ENCODE results near the gene SETBP1. TPM values are rescaled to one million over a fixed set of nuclear protein-coding genes. Genes with fewer than 3 reads are reported as not detected.

The SETBP1 gene
- total RNA-seq, 1 experiment from 2014 or later: 9.6 TPM

DNA sequence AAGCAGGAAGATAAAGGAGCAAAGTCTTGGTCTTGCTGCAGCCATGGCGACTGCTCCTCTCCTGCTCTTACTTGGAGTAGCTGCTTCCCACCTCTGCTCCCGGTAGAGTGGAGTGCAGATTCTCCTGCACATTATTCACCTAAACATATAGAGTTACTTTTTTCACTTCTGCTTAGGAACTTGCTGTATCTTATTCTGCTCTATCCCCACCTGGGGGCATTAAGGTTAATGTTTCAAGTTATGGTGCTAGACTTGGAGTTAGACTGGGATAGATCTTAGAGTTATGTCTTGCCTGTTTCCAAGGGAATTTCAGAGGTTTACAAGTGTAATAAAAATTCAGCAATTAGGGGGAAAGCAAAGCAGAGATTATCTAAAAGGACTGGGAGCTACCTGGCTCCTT is 144.2 kb downstream of the SETBP1 start:
- POLR2A ChIA-PET: no interaction called here
- H3K27ac Mint-ChIP-seq: no peak overlapping the region

More for the DNA sequence above, 144.2 kb downstream of the SETBP1 start:
- TF ChIP-seq TP53 (CRISPR knock-in tag; IDR thresholded peaks at IDR 0.05): no peak
- TF ChIP-seq, protein P1, sequence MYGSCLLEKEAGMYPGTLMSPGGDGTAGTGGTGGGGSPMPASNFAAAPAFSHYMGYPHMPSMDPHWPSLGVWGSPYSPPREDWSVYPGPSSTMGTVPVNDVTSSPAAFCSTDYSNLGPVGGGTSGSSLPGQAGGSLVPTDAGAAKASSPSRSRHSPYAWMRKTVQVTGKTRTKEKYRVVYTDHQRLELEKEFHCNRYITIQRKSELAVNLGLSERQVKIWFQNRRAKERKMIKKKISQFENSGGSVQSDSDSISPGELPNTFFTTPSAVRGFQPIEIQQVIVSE (CRISPR knock-in tag; IDR thresholded peaks at IDR 0.05; ENCODE audit: borderline replicate concordance): no peak
- no peak for TF ChIP-seq GRHL2 (CRISPR knock-in tag; IDR thresholded peaks at IDR 0.05; ENCODE audit: insufficient replicate concordance, severe bottlenecking)
- TF ChIP-seq, protein P2, sequence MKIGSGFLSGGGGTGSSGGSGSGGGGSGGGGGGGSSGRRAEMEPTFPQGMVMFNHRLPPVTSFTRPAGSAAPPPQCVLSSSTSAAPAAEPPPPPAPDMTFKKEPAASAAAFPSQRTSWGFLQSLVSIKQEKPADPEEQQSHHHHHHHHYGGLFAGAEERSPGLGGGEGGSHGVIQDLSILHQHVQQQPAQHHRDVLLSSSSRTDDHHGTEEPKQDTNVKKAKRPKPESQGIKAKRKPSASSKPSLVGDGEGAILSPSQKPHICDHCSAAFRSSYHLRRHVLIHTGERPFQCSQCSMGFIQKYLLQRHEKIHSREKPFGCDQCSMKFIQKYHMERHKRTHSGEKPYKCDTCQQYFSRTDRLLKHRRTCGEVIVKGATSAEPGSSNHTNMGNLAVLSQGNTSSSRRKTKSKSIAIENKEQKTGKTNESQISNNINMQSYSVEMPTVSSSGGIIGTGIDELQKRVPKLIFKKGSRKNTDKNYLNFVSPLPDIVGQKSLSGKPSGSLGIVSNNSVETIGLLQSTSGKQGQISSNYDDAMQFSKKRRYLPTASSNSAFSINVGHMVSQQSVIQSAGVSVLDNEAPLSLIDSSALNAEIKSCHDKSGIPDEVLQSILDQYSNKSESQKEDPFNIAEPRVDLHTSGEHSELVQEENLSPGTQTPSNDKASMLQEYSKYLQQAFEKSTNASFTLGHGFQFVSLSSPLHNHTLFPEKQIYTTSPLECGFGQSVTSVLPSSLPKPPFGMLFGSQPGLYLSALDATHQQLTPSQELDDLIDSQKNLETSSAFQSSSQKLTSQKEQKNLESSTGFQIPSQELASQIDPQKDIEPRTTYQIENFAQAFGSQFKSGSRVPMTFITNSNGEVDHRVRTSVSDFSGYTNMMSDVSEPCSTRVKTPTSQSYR (CRISPR knock-in tag; IDR thresholded peaks at IDR 0.05): no peak
- no peak for TF ChIP-seq TEAD1 (CRISPR knock-in tag; IDR thresholded peaks at IDR 0.05)
- TF ChIP-seq, protein P3, sequence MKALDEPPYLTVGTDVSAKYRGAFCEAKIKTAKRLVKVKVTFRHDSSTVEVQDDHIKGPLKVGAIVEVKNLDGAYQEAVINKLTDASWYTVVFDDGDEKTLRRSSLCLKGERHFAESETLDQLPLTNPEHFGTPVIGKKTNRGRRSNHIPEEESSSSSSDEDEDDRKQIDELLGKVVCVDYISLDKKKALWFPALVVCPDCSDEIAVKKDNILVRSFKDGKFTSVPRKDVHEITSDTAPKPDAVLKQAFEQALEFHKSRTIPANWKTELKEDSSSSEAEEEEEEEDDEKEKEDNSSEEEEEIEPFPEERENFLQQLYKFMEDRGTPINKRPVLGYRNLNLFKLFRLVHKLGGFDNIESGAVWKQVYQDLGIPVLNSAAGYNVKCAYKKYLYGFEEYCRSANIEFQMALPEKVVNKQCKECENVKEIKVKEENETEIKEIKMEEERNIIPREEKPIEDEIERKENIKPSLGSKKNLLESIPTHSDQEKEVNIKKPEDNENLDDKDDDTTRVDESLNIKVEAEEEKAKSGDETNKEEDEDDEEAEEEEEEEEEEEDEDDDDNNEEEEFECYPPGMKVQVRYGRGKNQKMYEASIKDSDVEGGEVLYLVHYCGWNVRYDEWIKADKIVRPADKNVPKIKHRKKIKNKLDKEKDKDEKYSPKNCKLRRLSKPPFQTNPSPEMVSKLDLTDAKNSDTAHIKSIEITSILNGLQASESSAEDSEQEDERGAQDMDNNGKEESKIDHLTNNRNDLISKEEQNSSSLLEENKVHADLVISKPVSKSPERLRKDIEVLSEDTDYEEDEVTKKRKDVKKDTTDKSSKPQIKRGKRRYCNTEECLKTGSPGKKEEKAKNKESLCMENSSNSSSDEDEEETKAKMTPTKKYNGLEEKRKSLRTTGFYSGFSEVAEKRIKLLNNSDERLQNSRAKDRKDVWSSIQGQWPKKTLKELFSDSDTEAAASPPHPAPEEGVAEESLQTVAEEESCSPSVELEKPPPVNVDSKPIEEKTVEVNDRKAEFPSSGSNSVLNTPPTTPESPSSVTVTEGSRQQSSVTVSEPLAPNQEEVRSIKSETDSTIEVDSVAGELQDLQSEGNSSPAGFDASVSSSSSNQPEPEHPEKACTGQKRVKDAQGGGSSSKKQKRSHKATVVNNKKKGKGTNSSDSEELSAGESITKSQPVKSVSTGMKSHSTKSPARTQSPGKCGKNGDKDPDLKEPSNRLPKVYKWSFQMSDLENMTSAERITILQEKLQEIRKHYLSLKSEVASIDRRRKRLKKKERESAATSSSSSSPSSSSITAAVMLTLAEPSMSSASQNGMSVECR (CRISPR knock-in tag; IDR thresholded peaks at IDR 0.05; ENCODE audit: borderline replicate concordance): no peak
- TF ChIP-seq, protein P4, sequence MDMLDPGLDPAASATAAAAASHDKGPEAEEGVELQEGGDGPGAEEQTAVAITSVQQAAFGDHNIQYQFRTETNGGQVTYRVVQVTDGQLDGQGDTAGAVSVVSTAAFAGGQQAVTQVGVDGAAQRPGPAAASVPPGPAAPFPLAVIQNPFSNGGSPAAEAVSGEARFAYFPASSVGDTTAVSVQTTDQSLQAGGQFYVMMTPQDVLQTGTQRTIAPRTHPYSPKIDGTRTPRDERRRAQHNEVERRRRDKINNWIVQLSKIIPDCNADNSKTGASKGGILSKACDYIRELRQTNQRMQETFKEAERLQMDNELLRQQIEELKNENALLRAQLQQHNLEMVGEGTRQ (CRISPR knock-in tag; IDR thresholded peaks at IDR 0.05): no peak
- TF ChIP-seq NFATC4 (CRISPR knock-in tag; IDR thresholded peaks at IDR 0.05): no peak
- TF ChIP-seq GTF2I (CRISPR knock-in tag; conservative IDR thresholded peaks at IDR 0.05): no peak
- TF ChIP-seq MYBL2 (CRISPR knock-in tag; IDR thresholded peaks at IDR 0.05): no peak
- TF ChIP-seq ZNF396 (CRISPR knock-in tag; IDR thresholded peaks at IDR 0.05; ENCODE audit: borderline replicate concordance): no peak
- TF ChIP-seq, protein P5, sequence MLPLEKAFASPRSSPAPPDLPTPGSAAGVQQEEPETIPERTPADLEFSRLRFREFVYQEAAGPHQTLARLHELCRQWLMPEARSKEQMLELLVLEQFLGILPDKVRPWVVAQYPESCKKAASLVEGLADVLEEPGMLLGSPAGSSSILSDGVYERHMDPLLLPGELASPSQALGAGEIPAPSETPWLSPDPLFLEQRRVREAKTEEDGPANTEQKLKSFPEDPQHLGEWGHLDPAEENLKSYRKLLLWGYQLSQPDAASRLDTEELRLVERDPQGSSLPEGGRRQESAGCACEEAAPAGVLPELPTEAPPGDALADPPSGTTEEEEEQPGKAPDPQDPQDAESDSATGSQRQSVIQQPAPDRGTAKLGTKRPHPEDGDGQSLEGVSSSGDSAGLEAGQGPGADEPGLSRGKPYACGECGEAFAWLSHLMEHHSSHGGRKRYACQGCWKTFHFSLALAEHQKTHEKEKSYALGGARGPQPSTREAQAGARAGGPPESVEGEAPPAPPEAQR (CRISPR knock-in tag; IDR thresholded peaks at IDR 0.05): no peak
- no peak for TF ChIP-seq TCF7 (CRISPR knock-in tag; IDR thresholded peaks at IDR 0.05; ENCODE audit: low read depth)
- TF ChIP-seq CBFB (CRISPR knock-in tag; IDR thresholded peaks at IDR 0.05; ENCODE audit: low read depth): no peak
- no peak for TF ChIP-seq SMAD3 (CRISPR knock-in tag; IDR thresholded peaks at IDR 0.05; ENCODE audit: borderline replicate concordance)
- no peak for TF ChIP-seq NR3C1 (CRISPR knock-in tag; conservative IDR thresholded peaks at IDR 0.05; ENCODE audit: low read depth)
- TF ChIP-seq EMX1 (CRISPR knock-in tag; IDR thresholded peaks at IDR 0.05): no peak
- ATAC-seq (no peak; the same call in 1 of the 2 replicates), DNase-seq (ENCODE audit: low spot score) (no peak)
- Mint-ChIP-seq H3K27me3 (ENCODE audit: low read depth) (no peaks in the 10 kb centered on the region), H3K9me3 (no peaks in the 10 kb centered on the region), H3K4me3 (no peak overlapping the region), H3K4me1 (peaks cover 29% of the 10 kb centered on the region), H3K36me3 (no peaks in the 10 kb centered on the region)
- CTCF ChIA-PET: no interaction called here
